Bronchial epithelial cell (primary cell): Measurements from ENCODE around the gene GALNT4. TPM values are rescaled to one million over a fixed set of nuclear protein-coding genes. Genes with fewer than 3 reads are reported as not detected.
A peak's percentile ranks its signal among the peaks of the same experiment; 100 is the strongest.

ENCODE experiments used
- DNase-seq: peaks from one replicate; pipeline ENCODE4 v3.0.0-alpha.2; 2010; ENCODE audit warnings: low read depth
- FAIRE-seq: peaks from 2 replicates; lab custom pipeline; 2011; peaks lifted over from hg19 to GRCh38; lab: Jason Lieb, UNC
- H3K27me3 ChIP-seq: 2 replicates; pipeline ENCODE4 v1.5.1; 2011; ENCODE audit warnings: low read length; ENCODE audit not compliant: control insufficient read depth, insufficient read depth
- H3K36me3 ChIP-seq: 2 replicates; pipeline ENCODE4 v1.5.1; 2011; ENCODE audit warnings: low read length; ENCODE audit not compliant: control insufficient read depth, insufficient read depth
- H3K4me3 ChIP-seq: 2 replicates; pipeline ENCODE4 v1.5.1; 2011; ENCODE audit warnings: mild to moderate bottlenecking, low read depth, low read length, control low read depth
- CTCF ChIP-seq: IDR thresholded peaks from 2 replicates; pipeline ENCODE4 v1.5.1; 2011; ENCODE audit warnings: mild to moderate bottlenecking, moderate library complexity, low read length, control low read depth, inconsistent platforms; ENCODE audit not compliant: insufficient read depth, severe bottlenecking
- total RNA-seq: library from RNA; depleted of rRNA; stranded (reverse); fragments of >200 nt; gene quantifications from 2 replicates; pipeline ENCODE4 v1.2.1, GENCODE V29; 2014

Gene GALNT4
- total RNA-seq, 1 donor from 2014 or later, result 9.7 TPM

GRCh38 chr12:89476904-89477595, 47.5 kb downstream of the GALNT4 start:
- Histone ChIP-seq H3K36me3 (no peaks in the 10 kb centered on the region), H3K27me3 (no peaks in the 10 kb centered on the region), H3K4me3 (no peak overlapping the region)
- DNase-seq (no peak), FAIRE-seq (no peak)
- no peak for TF ChIP-seq CTCF

DNA sequence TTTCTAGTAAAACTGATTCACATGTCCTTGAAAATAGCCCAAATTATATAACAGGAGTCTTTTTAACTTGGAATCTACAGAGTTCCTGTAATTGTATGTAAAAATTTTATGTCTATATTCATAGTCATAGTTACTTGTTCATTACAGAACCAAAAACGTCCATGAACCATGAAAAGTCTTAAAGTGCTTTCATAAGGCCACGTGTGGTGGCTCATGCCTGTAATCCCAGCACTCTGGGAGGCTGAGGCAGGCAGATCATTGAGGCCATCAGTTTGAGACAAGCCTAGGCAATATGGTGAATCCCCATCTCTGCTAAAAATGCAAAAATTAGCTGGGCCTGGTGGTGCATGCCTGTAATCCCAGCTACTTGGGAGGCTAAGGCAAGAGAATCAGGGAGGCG, 48.4 kb downstream of the GALNT4 start:
- Histone ChIP-seq H3K4me3 (no peak overlapping the region), H3K36me3 (no peaks in the 10 kb centered on the region), H3K27me3 (no peaks in the 10 kb centered on the region)
- no peak for DNase-seq
- FAIRE-seq, result no peak
- no peak for TF ChIP-seq CTCF

DNA sequence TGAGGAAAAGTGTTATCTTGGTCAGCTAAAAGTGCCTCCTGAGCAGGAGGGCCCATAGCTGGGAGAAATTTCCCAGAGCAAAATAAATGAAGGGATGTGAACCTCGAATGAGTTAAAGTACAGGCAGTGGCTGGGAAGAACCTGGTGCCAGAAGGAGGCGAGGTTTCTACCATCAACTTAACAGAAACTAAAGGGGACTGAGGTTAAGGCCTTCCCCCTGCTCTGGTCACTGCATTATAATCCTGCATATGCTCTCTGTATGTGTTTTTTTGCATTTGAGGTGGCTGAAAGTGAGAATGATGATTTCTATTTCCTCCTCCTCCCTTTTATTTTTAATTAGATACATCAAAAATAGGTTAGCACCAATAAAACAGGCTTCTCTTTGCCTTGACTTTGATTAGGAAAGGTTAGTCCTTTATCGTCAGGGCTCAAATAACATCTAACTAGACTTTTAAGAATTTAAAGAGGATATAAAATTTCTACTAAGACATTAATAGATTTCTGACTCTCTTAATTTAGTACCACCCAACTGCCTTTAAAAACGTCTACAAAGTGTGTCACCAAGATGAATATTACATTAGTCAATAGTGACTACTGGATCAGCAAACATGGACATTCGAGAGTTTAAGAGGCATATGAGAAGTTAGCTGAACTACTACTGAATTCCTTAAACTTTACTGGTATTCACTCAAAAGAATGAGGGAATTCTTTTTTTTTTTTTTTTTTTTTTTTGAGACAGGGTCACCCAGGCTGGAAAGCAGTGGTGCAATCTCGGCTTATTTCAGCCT, 49.2 kb downstream of the GALNT4 start:
- Histone ChIP-seq H3K27me3 (no peaks in the 10 kb centered on the region), H3K4me3 (no peak overlapping the region), H3K36me3 (no peaks in the 10 kb centered on the region)
- DNase-seq, result peak; percentile 56
- no peak for TF ChIP-seq CTCF
- FAIRE-seq, result no peak

- no peak overlapping the region for H3K4me3 ChIP-seq
- no peaks in the 10 kb centered on the region for H3K27me3 ChIP-seq
- H3K36me3 ChIP-seq, result no peaks in the 10 kb centered on the region
- no peak for FAIRE-seq
- TF ChIP-seq CTCF, result no peak
- no peak for DNase-seq
These were observed 50.0 kb downstream of the GALNT4 start for GRCh38 chr12:89474615-89475014.

Other genes starting within 250 kb of the GALNT4 start
- 12.9 and 149 TPM in 2 replicates for gene DUSP6, start 172.3 kb downstream of the GALNT4 start, total RNA-seq
- gene POC1B, start 1.3 kb upstream of the GALNT4 start, total RNA-seq, result 12.6 and 16.6 TPM in 2 replicates
- gene ATP2B1, start 184.0 kb upstream of the GALNT4 start, total RNA-seq, result 69.8 and 80.8 TPM in 2 replicates